ENCODE measurements around the gene HPS6.

HPS6 gene

GRCh38 chr10:102113261-102113955, 48.3 kb downstream of the HPS6 start:
- Histone ChIP-seq H3K36me3 (ENCODE audit: control insufficient read depth, low read depth, low read length) (peaks cover 34% of the 10 kb centered on the region), H3K4me1 (ENCODE audit: control insufficient read depth, low read depth, low read length) (peaks cover 43% of the 10 kb centered on the region), H3K9ac (ENCODE audit: low read length) (peak overlapping the region; percentile 77), H3K27me3 (ENCODE audit: control insufficient read depth, insufficient read depth, low read length) (no peaks in the 10 kb centered on the region), H3K4me3 (ENCODE audit: low read length) (peak overlapping the region; percentile 83), H3K9me3 (ENCODE audit: control insufficient read depth, low read depth, low read length) (no peaks in the 10 kb centered on the region), H3K27ac (ENCODE audit: low read length) (no peak overlapping the region)

GRCh38 chr10:102113956-102114857, 49.1 kb downstream of the HPS6 start:
- peak overlapping the region; percentile 83 for H3K4me3 ChIP-seq (ENCODE audit: low read length)
- no peaks in the 10 kb centered on the region for H3K27me3 ChIP-seq (ENCODE audit: control insufficient read depth, insufficient read depth, low read length)
- peaks cover 49% of the 10 kb centered on the region for H3K4me1 ChIP-seq (ENCODE audit: control insufficient read depth, low read depth, low read length)
- peak overlapping the region; percentile 77 for H3K9ac ChIP-seq (ENCODE audit: low read length)
- no peaks in the 10 kb centered on the region for H3K9me3 ChIP-seq (ENCODE audit: control insufficient read depth, low read depth, low read length)
- H3K36me3 ChIP-seq (ENCODE audit: control insufficient read depth, low read depth, low read length) = peaks cover 26% of the 10 kb centered on the region
- peak overlapping the region; percentile 30 for H3K27ac ChIP-seq (ENCODE audit: low read length)

GRCh38 chr10:102114861-102115618, 49.9 kb downstream of the HPS6 start:
- Histone ChIP-seq H3K4me3 (ENCODE audit: low read length) (peak overlapping the region; percentile 58), H3K9me3 (ENCODE audit: control insufficient read depth, low read depth, low read length) (no peaks in the 10 kb centered on the region), H3K36me3 (ENCODE audit: control insufficient read depth, low read depth, low read length) (peaks cover 17% of the 10 kb centered on the region), H3K9ac (ENCODE audit: low read length) (peak overlapping the region; percentile 49), H3K27me3 (ENCODE audit: control insufficient read depth, insufficient read depth, low read length) (no peaks in the 10 kb centered on the region), H3K4me1 (ENCODE audit: control insufficient read depth, low read depth, low read length) (peaks cover 49% of the 10 kb centered on the region), H3K27ac (ENCODE audit: low read length) (no peak overlapping the region)

- Histone ChIP-seq H3K36me3 (ENCODE audit: control insufficient read depth, low read depth, low read length) (peaks cover 10% of the 10 kb centered on the region), H3K4me3 (ENCODE audit: low read length) (peak overlapping the region; percentile 58), H3K9ac (ENCODE audit: low read length) (peak overlapping the region; percentile 49), H3K27me3 (ENCODE audit: control insufficient read depth, insufficient read depth, low read length) (no peaks in the 10 kb centered on the region), H3K4me1 (ENCODE audit: control insufficient read depth, low read depth, low read length) (peaks cover 49% of the 10 kb centered on the region), H3K27ac (ENCODE audit: low read length) (no peak overlapping the region), H3K9me3 (ENCODE audit: control insufficient read depth, low read depth, low read length) (no peaks in the 10 kb centered on the region)
Observed at GRCh38 chr10:102115775-102116174, 50.6 kb downstream of the HPS6 start.

GRCh38 chr10:102116656-102117055, 51.5 kb downstream of the HPS6 start:
- Histone ChIP-seq H3K4me3 (ENCODE audit: low read length) (peak overlapping the region; percentile 42), H3K36me3 (ENCODE audit: control insufficient read depth, low read depth, low read length) (peaks cover 1% of the 10 kb centered on the region), H3K27me3 (ENCODE audit: control insufficient read depth, insufficient read depth, low read length) (no peaks in the 10 kb centered on the region), H3K27ac (ENCODE audit: low read length) (no peak overlapping the region), H3K9ac (ENCODE audit: low read length) (no peak overlapping the region), H3K9me3 (ENCODE audit: control insufficient read depth, low read depth, low read length) (no peaks in the 10 kb centered on the region), H3K4me1 (ENCODE audit: control insufficient read depth, low read depth, low read length) (peaks cover 51% of the 10 kb centered on the region)

Measured in iPS-18a (cell line).